A549 (cell line): Measurements from ENCODE around the gene TRAPPC10.

Source experiments
- CTCF ChIP-seq: fragments of >200 bp; sonication (Bioruptor Twin); formaldehyde crosslinking; IDR thresholded peaks from 3 replicates; pipeline ENCODE4 v1.5.1; 2016
- E2F6 ChIP-seq: IDR thresholded peaks from 2 replicates; pipeline ENCODE4 v1.6.1; 2012; ENCODE audit warnings: low read depth, borderline replicate concordance
- POLR2AphosphoS2 ChIP-seq: conservative IDR thresholded peaks from 2 replicates; pipeline ENCODE4 v1.6.1; 2012; ENCODE audit warnings: low read length, improper control_type of control experiment, inconsistent platforms

- TF ChIP-seq CTCF (no peak), POLR2AphosphoS2 (no peak), E2F6 (no peak)
Observed at GRCh38 chr21:43993420-43993934, 18.6 kb upstream of the TRAPPC10 start.
